Middle frontal gyrus (tissue), 1 donor: ENCODE results near the gene TRPC3.
"Not testable (repeated sequence)": the region's sequence is repeated elsewhere in the genome, so short reads cannot be mapped to it uniquely, and the experiment has no call there.

ENCODE experiments used
- DNase-seq: peaks from one replicate; pipeline ENCODE4 v3.0.0-alpha.2; 2015; ENCODE audit warnings: low spot score; ENCODE audit errors: extremely low spot score

Gene TRPC3

GRCh38 chr4:121950212-121950679, 1.6 kb downstream of the TRPC3 start:
- DNase-seq = peak; percentile 16

GRCh38 chr4:121946644-121947043, 5.2 kb downstream of the TRPC3 start:
- no peak for DNase-seq

DNA sequence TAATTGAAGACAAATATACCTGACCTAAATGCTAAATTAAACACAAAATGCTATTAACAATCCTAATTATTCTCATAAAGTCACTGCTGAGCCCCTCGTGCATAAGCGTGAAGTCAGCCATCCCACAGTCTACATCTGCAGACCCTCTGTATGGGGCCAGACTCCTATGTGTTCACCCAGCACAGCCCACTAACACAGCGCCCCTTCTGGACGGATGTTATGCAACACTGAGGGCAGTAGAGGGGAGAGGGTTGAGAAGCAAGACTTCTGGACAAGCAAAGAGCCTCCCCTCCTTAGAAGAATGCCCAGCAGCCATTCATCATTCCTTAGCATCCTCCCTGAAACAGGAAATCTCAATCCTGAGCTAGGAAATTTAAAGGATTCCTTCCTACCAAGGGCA, 7.9 kb downstream of the TRPC3 start:
- no peak for DNase-seq

DNA sequence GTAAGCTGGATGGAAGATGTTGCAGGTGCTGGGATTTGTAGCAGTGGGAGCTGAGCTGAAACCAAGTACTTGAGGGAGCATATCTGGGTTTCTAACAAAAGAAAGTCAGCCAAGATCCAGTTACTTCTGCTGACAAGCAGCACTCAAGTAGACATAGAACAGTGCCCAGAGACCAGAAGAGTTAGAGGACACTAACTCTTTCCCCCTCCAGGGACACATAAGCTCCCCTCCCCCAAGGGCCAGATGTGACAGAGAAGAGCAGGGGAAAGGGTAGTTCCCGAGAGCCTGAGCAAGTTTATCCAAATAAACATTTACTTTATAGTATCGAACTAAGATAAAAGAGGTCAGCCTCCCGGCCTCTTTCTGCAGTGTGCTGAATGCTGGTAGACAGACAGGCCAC, 12.2 kb downstream of the TRPC3 start:
- DNase-seq = no peak

GRCh38 chr4:121938282-121939092, 13.4 kb downstream of the TRPC3 start:
- no peak for DNase-seq

- no peak for DNase-seq
These were observed 15.8 kb downstream of the TRPC3 start for GRCh38 chr4:121936101-121936500.

GRCh38 chr4:121934635-121935034, 17.2 kb downstream of the TRPC3 start:
- DNase-seq = no peak

DNA sequence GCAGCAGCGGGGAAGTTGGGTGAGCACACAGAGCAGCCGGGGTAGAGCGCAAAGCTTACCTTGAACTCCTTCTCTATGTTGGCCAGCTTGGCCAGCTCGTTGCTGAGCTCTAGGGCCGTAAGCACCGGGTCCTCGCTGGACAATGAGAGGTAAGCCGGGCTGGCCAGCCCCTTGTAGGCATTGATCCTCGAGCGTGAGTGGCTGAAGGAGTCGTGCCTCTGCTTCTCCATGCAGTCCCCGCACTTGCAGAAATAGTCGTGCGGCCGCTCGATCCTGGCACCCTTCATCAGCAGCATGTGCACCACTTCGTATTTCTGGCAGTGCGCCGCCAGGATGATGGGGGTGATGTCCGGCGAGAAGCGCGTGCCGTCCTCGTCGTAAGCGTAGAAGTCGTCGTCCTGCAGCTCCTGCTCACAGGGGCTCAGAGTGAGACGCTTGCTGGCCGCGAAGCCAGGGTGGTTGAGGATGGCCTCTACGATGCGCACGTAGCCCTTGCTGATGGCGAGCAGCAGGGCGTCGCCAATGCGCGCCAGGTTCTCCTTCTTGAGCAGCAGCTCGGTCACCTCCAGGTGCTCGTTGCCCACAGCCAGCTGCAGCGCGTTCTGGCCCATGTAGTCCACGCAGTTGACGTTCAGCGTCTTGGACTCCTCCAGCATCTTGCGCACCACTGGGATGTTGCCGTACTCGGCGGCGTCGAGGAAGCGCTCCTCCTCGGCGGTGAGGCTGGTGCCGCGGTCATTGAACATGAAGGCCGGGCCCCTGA, 19.5 kb downstream of the TRPC3 start:
- no peak for DNase-seq

DNA sequence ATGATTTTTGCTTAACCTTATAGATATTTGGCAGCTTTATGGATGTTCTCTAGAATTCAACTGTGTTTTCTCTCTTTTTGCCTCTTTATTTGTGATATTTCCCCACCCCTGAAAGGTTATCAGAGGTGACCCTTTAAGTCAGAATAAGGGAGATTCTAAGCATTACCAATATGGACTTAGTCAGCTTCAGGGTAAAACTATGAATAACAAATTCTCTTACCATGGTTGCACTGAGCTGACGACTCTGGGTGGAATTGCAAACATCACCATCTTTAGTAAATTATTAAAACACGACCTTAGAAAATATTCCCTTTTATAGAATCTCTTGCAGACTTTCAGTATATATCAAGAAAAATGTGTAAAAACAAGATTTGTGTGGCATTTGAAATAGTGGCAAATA, 21.6 kb downstream of the TRPC3 start:
- DNase-seq = no peak

DNA sequence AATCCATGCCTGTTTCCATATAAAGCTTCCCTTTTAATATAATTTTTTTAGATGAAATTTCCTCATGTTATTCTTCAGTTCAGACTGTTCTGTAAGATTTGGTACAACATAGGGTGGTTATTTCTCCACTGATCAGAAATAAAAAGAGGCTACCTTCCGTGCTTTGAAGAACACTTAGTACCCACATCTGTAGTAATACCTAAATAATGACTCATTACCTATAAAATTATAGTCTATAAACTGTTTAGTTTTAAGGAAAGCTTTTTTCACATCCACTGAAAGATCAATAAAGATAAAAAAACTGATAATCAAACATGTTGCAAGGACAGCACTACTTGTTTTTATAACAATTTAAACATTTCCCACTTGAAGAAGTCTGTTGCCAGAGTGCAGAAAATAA, 23.9 kb downstream of the TRPC3 start:
- DNase-seq = no peak

DNA sequence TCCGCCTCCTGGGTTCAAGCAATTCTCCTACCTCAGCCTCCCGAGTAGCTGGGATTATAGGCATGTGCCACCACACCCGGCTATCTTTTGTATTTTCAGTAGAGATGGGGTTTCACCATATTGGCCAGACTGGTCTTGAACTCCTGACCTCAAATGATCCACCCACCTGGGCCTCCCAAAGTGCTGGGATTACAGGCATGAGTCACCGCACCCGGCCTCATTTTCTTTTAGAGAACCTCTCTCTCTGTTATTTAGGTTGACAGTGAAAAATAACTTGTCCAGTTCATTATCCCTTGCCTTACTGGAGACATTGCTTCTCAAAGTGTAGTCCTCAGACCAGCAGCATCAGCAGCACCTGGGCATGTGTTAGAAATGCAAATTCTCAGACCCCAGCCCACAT, 25.4 kb downstream of the TRPC3 start:
- DNase-seq = not testable (repeated sequence)

DNA sequence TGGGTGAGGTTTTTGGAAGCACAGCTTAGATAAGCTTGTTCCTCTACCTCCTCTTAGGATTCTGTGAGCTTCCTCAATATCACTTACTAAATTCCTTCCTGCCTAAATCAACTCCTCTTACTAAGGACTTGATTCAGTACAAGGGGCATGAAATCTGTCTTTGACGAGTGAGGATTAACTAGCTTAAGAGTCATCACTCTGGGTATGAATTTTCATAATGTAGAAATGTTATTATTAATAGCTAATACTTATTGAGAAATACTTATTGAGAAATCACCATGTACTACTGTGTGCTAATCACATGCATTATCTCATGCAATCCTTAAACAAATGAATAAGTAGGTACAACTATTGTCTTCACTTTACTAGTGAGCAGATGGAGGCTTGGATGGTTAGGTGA, 28.6 kb downstream of the TRPC3 start:
- DNase-seq = no peak

- DNase-seq = no peak
These were observed 38.2 kb downstream of the TRPC3 start for GRCh38 chr4:121913667-121914066.

- no peak for DNase-seq
These were observed 43.5 kb downstream of the TRPC3 start for GRCh38 chr4:121908346-121908745.

DNA sequence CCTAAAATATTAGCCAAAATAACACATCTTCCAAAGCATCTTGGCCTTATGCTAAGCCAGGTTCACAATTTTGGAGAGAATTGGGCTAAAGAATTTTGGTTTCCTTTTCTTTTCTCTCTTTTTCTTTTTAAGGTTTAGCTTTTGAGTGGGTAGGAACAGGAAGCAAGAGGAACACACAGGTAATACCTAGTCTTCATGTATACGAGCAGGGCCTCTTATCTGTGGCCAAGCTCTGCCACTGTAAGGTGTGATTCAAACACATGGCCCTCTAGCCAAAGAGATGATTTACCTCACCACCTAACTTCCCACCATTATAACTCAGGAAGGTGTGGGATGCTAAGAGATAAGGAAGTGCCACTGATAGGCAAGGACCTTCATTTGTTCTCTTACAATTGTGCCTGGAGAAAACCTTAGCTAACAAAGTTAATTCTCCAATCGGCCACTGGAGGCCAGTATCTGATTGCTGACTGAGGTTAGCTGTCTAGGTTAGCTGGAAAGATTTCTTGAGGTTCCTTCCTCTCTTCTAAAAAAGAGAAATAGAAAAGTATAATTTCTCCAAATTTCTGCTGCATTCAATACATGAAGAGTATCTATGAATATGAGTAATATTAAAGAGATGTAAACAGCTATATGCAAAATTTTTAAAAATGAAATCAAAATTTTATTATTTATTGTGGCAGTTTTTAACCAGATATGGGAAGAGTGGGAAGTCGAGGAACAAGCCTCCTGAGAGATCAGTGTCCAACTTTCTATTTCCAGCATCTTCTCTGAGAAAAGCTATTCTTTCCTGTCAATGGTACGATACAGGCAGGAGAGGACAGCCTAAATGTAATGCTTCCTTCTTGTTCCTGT, 51.5 kb downstream of the TRPC3 start:
- peak; percentile 14 for DNase-seq

DNA sequence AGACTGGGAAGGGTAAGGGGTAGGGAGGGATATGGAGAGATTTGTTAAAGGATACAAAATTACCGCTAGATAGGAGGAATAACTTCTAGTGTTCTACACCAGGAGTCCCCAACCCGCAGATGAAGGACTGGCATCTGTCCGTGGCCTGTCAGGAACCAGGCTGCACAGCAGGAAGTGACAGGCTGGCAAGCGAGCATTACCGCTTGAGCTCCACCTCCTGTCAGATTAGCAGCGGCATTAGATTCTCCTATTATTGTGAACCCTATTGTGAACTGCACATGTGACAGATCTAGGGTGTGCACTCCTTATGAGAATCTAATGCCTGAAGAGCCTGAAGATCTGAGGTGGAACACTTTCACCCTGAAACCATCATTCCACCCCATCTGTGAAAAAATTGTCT, 53.7 kb downstream of the TRPC3 start:
- DNase-seq = no peak

- no peak for DNase-seq
These were observed 63.7 kb downstream of the TRPC3 start for GRCh38 chr4:121888134-121888533.

- no peak for DNase-seq
These were observed 66.7 kb downstream of the TRPC3 start for GRCh38 chr4:121885115-121885514.

GRCh38 chr4:121881158-121881557, 70.7 kb downstream of the TRPC3 start:
- no peak for DNase-seq

DNA sequence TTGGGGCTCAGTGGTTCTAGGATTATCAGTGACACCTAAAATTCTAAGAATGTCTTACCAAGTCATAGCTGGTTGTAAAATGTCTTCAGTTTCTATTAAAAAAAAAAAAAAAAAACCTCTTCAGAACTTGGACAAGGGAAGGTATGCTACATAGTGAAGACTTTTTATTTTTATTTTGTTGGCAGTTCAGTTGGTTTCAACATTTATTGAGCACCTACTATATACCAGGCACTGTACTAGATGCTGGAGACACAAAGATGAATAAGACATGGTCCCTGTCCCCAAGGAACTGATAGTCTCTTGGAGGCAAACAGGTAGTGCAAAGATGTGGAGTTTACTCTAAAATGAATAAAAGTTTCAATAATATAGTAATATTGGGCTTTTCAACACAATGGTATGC, 72.7 kb downstream of the TRPC3 start:
- no peak for DNase-seq

DNA sequence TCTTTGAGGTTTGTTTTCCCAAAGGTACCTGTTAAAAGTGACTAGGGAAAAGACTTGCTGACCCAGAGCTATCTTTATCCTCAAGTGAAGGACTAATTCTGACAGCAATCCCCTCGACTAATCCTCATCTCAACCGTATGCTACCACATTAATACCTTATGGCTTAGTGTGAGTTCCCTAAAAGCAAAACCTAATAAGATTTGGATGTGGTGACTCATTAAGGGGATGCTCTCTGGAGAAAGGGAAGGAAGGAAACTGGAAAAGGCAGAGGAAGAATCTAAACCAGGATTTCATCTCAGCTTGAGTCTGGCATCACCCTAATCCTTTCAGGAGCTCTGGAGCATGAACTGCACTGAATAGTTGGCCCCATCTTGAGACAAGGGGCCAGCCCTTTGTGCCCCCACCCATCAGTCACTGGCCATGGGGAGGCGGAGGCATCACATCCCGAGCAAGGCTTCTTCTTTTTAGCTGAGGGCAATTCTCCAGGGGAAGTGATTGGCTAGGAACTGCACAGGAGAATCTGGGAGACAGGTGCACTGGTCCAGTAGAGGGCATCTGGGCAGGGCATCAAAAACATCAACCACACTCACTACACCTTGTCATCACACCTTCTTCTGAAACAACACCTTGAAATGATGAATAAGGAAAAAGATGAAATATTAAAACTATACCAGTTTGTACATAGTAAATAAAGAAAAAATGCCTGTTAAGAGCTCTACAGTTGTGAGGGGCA, 74.7 kb downstream of the TRPC3 start:
- DNase-seq = no peak
